CD4-positive, alpha-beta T cell treated with Interleukin-6 at 100 ng/mL for 8 hours (primary cell): Measurements from ENCODE around the gene ARL5B.

Experiments used
- DNase-seq: peaks from one replicate; pipeline ENCODE4 v3.0.0-alpha.2; 2020; ENCODE audit warnings: mixed read lengths, low spot score

Gene ARL5B

DNA sequence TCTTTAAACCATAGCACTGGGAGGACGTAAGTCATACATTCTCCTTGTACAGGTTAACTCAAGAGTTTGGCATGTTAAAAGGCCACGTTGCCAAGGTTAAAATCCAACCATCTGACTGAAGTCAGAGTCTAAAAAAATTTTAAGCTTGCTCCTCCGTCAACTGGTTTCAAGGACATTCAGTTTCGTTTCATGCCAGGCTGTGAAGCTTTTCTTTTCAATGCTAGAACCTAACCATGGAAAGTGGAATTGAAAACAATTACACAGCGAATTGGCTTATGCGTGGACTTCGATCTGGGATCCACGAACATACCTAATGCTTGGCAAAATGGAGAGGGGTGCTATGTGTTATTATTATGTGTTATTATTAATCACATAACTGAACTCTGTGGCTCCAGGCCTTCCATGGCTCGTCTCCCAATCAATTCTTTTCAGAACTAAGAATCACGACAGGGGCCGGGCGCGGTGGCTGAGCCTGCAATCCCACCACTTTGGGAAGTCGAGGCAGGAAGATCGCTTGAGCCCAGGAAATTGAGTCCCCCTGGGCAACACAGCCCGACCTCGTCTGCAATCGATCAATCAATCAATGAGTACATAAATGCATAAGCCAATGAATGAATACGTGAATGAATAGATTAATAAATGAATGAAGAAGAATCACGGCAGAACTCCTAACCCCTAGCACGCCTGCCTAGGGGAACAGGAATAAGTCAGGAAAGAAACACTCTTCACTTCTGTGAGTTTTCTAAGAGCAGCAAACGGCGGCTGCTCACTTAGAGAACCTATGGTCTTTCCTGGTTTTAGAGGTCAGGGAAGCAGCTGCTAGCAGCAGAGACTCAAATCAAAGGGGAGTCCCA is 733 bp upstream of the ARL5B start:
- no peak for DNase-seq

GRCh38 chr10:18659819-18660535 is 746 bp downstream of the ARL5B start:
- DNase-seq: no peak

DNA sequence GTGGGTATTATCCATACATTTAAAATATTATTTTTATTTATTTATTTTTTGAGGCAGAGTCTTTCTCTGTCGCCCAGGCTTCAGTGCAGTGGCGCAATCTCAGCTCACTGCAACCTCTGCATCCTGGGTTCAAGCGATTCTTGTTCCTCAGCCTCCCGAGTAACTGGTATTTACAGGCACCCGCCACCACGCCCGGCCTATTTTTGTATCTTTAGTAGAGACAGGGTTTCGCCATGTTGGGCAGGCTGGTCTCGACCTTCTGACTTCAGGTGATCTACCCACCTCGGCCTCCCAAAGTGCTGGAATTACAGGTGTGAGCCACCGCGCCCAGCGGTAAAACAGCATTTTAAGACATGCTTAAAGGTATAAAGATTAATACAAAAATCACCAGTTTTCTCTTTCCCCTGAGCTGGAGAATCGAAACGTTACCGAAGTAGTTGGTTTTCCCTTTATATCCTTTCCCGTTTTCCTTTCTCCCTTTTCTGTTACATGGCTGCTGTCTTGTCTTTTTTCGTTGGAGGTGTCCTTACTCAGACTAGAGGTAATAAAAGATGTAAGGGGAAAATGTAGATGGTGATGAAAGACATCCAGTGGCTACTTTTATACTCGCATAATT is 1.7 kb downstream of the ARL5B start:
- DNase-seq: no peak

GRCh38 chr10:18664841-18665478 is 5.7 kb downstream of the ARL5B start:
- no peak for DNase-seq

DNA sequence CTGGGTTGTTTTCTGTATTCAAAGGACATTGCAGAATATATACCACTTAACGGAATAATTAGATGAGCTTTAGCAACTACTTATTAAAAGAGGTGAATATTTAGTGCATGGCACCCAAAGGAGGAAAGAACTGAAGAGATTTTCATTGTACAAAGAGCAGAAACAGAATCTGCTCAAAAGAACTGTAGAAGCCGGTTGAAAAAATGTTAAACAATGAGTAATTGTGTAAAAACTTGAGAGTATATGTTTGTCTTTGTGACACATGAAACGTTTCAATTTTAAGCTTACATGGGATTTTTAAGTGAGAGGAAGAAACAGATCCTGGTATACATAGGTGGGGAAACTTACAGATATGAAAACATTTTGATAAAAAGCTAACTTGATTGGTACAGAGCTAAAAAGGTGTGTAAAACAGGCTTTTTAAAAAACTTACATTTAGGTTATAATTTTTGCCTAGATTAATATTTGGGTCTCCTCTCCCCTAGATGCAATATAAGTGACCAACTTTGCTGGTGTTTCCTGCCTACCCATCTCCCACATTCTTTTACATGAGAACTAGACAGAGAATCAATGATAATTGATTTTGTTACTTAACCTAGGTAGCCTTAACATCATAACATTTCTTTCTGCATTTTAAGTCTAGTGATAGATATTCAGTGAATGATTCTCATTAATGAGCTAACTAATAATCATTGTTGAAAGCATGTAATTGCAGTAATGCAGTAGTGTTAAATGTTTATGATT is 6.8 kb downstream of the ARL5B start:
- no peak for DNase-seq

DNA sequence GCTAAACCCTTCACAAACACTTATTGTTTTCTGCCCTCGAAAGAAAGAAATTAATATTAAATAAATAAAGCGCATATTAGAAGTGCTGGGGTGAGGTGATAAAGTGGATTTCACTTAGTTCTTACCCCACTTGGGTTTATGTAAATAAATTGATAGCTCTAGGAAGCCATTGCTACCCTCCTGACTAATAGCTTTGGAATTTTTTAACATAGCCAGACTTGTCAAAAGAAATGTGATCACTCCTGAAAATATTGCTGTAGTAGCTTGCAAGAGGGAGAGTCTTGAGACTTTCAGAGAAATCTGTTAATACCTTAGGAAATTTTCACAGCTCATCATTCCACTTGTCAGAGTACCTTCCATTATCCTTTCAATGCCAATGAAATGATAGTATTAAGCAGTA is 7.6 kb downstream of the ARL5B start:
- no peak for DNase-seq

DNA sequence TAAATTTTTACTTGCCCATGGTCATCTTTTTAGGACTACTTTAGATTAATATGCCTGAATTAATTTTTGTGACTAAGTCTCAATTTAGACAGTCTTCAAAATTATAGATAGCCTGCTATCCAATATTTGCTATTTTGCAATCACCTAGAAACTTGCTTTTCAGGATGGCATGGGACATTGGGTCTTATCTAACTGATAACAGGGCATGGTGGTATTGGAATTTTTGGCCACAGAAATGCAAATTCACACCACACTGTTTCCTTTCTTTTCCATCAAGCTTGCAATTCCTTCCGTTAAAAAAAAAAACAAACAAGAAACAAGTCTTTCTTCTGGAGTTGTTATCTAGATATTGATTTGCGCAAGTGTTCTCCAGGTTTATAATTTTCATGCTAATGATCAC is 8.8 kb downstream of the ARL5B start:
- no peak for DNase-seq

DNA sequence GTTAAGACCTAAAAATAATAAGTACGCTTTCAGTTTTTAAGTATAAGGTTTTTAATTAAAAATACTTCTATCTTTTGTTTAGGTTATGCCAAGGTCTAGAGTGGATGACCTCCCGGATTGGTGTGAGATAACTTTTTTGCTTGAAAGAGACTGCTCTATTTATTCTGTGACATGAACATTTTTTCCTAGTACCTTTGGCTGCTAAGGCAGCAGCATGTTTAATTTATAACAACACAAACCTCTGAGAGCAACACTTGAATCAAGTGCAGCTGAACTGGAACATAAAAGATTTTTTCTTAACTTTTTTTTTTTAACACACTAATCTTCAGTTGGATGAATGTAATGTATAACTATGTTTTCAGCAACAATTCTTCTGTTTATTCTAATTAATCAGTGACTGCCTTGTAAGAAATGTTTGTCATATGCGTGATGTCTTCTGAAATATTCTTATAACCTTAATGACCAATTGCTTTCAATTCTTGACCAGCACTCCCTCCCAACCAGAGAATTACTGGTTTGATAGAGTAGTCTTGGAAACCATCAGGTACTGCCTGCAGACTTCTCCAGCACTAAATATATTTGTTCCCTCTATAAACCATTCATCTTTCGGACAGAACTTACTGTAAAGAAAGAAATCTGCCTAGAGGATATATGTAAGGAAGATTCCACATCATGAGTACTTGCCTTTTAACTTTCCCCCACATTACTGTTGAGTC is 16.0 kb downstream of the ARL5B start:
- no peak for DNase-seq

GRCh38 chr10:18680754-18681153 is 21.5 kb downstream of the ARL5B start:
- DNase-seq: no peak

DNA sequence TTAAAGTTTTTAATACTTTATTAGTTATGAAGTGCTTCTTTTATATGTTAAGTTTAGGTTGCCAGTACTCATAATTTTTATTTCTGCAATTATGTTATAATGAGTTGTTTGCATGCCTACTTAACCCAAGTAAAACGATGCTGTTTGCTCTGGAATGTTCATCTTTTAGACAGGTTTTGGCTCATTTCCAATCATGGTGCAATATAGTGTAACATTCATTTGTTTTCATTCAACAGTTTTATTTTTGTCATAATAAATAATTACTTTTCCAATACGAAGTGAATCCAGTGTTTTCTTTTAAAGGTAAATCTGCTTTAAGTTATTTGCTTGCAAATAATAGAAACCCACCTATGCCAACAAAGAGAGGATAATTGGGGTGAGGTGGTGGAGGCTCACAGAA is 22.1 kb downstream of the ARL5B start:
- DNase-seq: no peak

GRCh38 chr10:18681971-18682411 is 22.8 kb downstream of the ARL5B start:
- no peak for DNase-seq

- no peak for DNase-seq
Observed at GRCh38 chr10:18683427-18683826, 24.2 kb downstream of the ARL5B start.

DNA sequence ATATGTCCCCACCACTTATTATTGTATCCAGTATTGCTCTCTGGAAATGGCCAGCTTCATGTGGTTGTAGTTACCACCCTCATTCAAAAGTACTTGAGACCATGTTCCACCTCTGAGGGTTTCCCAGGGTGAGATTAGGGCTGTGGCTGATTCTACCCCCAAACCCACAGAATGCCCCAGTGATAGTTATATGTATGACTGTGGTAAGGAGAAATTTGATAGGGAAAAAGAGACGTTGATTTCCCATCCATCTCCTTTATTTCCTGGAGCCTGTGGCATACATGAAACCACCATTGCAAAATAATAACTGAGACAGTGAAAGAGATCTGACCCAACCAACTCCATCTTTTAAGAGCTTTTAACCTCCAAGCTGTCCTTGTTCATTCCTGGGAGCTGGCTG is 25.2 kb downstream of the ARL5B start:
- DNase-seq: no peak

DNA sequence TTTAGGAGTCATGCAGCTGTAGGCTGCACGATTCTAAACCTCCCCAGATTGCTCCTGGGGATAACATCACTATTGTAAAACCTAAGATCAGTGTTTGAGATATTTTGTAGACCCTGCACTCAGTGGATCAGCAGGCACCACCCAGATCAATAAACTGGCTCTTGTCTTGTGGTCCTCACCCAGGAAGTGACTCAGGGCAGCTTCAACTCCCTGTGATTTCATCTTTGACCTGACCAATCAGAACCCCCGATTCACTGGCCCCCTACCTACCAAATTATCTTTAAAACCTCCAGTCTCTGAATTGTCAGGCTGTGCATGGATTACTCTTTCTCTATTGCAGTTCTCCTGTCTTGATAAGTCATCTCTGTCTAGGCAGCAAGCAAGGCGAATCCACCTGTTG is 25.7 kb downstream of the ARL5B start:
- DNase-seq: no peak

- no peak for DNase-seq
Observed at GRCh38 chr10:18685555-18685954, 26.3 kb downstream of the ARL5B start.

- DNase-seq: no peak
Observed at GRCh38 chr10:18687195-18687594, 28.0 kb downstream of the ARL5B start.

- no peak for DNase-seq
Observed at GRCh38 chr10:18687706-18688105, 28.5 kb downstream of the ARL5B start.

DNA sequence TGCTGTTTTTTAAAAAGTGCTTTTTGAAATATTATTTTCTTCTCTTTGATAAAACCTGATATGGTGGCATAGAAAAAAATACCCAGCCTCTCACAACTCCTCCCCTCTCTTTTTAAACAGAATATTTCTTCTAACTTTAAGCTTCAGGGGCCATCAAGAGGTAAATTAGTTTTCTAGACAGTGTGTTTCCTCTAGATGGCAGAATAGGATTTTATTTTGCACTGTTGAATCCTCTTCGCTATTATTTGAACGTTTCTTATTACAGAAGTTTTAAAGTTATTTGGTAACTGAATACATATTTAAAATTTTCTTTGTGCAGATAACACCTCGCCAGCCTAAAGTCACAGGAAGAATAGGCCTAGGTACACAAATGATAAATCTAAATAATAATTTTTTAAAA is 30.3 kb downstream of the ARL5B start:
- no peak for DNase-seq

DNA sequence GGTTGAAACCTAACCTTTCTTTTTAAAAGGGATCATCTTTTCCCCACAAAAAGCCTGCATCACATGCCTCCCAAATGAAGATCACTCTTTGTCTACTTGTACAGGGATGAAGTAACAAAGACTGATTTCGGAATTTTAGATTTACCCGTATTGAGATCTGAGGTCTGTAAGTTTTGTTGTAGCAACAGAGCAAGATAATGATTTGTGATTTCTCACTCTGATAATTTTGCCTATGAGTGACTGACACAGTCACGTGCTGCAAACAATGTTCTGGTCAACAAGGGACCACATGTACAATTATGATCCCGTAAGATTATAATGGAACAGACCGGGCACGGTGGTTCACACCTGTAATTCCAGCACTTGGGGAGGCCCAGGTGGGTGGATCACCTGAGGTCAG is 31.3 kb downstream of the ARL5B start:
- DNase-seq: no peak

- no peak for DNase-seq
Observed at GRCh38 chr10:18699849-18700840, 40.9 kb downstream of the ARL5B start.
